Measurements from ENCODE around the gene AZIN2. TPM values are rescaled to one million over a fixed set of nuclear protein-coding genes. Genes with fewer than 3 reads are reported as not detected.

Gene AZIN2
- total and polyA plus RNA-seq, 9 of the 15 experiments (the other 6 are each of a cell fraction or from before 2014, with no cell fraction given), result 0.06 to 0.91 (median 0.42) TPM; not detected in 2

DNA sequence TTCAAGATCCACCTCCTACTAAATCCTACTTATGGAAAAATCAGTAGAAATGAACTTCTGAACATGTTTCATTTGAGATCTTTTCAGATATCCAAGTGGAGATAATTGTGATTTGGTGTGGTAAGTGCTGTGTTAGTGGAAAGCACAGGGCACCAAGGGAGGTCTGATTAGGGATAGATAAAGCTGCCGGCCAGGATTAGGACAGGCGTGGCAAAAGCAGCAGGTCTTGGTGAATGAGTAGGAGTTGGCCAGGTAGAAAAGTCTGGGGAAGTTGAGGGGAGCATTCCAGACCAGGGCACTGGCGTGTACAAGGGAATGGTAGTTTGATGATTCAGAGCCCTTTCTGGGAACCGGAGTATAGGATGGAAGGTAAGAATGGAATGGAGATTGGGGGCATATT, 47.8 kb downstream of the AZIN2 start:
- Histone ChIP-seq H3K4me3 (no peak overlapping the region), H3K4me1 (replicated peaks in 1 of 2; ENCODE audit: control insufficient read depth in 2 of 2, insufficient read depth in 2 of 2, low read length in 2 of 2) (peaks cover 0 to 4% of the 10 kb centered on the region in 2 experiments; a peak in 2 of 5 replicates), H3K79me2 (ENCODE audit: control insufficient read depth, insufficient read depth, low read length) (no peaks in the 10 kb centered on the region), H3K36me3 (ENCODE audit: control insufficient read depth, insufficient read depth, low read length) (no peaks in the 10 kb centered on the region), H3K9ac (ENCODE audit: insufficient read depth in 1 of 2, low read depth in 2 of 2, low read length in 2 of 2) (no peak overlapping the region), H2AFZ (ENCODE audit: low read depth, low read length) (no peak overlapping the region), H3K27ac (ENCODE audit: extremely low read depth, low read depth, low read length) (no peak overlapping the region), H3K9me3 (replicated peaks; ENCODE audit: control insufficient read depth, insufficient read depth, low read depth, low read length) (peaks cover 2% of the 10 kb centered on the region; the same call in 1 of the 2 replicates), H4K20me1 (replicated peaks; ENCODE audit: control insufficient read depth, insufficient read depth, low read length) (no peaks in the 10 kb centered on the region), H3K4me2 (ENCODE audit: insufficient read depth, low read length) (no peak overlapping the region), H3K27me3 (ENCODE audit: control insufficient read depth in 2 of 2, insufficient read depth in 2 of 2, low read length in 2 of 2) (peaks cover 3 to 16% of the 10 kb centered on the region in 2 experiments; a peak in 4 of 5 replicates), H3K9me1 (ENCODE audit: control insufficient read depth, insufficient read depth, low read length) (no peaks in the 10 kb centered on the region)
- no peak for DNase-seq (ENCODE audit: extremely low read depth in 1 of 4, low spot score in 3 of 4)
- no TSS peak for BruUV-seq (replicated peaks)
- POLR2A ChIA-PET, result interaction anchor here (1.0 kb wide), 1 partner anchor 10 kb away, joined by 3 read pairs; no protein-coding TSS in a partner anchor
- WGBS (ENCODE audit: insufficient coverage, low coverage, missing lambda C conversion rate), result 6% methylated on average over 4 of the region's 4 CpGs
- CTCF ChIA-PET (ENCODE audit: low intra/inter-chr PET ratio), result no interaction called here
- in situ Hi-C loops (cut with MboI), result no loop called here
- FAIRE-seq, result no peak
- intact Hi-C loops (cut with micrococcal nuclease), result no loop called here
- ATAC-seq, result no peak
- no peak for TF ChIP-seq HDGF (IDR thresholded peaks at IDR 0.05)
- TF ChIP-seq, protein P1, sequence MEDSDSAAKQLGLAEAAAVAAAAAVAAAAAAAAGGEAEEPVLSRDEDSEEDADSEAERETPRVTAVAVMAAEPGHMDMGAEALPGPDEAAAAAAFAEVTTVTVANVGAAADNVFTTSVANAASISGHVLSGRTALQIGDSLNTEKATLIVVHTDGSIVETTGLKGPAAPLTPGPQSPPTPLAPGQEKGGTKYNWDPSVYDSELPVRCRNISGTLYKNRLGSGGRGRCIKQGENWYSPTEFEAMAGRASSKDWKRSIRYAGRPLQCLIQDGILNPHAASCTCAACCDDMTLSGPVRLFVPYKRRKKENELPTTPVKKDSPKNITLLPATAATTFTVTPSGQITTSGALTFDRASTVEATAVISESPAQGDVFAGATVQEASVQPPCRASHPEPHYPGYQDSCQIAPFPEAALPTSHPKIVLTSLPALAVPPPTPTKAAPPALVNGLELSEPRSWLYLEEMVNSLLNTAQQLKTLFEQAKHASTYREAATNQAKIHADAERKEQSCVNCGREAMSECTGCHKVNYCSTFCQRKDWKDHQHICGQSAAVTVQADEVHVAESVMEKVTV (CRISPR knock-in tag; IDR thresholded peaks at IDR 0.05), result no peak
- no peak for TF ChIP-seq GATAD2A (IDR thresholded peaks at IDR 0.05)
- TF ChIP-seq RCOR1 (IDR thresholded peaks at IDR 0.05; ENCODE audit: borderline replicate concordance in 1 of 2, low read depth in 2 of 2, low read length in 2 of 2), result no peak
- no peak for TF ChIP-seq ILK (tag; IDR thresholded peaks at IDR 0.05; ENCODE audit: borderline replicate concordance, low read depth)
- no peak for TF ChIP-seq ZNF398 (CRISPR knock-in tag; IDR thresholded peaks at IDR 0.05)
- no peak for TF ChIP-seq NR1H2 (CRISPR knock-in tag; IDR thresholded peaks at IDR 0.05)
- TF ChIP-seq, protein P2, sequence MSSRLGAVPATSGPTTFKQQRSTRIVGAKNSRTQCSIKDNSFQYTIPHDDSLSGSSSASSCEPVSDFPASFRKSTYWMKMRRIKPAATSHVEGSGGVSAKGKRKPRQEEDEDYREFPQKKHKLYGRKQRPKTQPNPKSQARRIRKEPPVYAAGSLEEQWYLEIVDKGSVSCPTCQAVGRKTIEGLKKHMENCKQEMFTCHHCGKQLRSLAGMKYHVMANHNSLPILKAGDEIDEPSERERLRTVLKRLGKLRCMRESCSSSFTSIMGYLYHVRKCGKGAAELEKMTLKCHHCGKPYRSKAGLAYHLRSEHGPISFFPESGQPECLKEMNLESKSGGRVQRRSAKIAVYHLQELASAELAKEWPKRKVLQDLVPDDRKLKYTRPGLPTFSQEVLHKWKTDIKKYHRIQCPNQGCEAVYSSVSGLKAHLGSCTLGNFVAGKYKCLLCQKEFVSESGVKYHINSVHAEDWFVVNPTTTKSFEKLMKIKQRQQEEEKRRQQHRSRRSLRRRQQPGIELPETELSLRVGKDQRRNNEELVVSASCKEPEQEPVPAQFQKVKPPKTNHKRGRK (tag; IDR thresholded peaks at IDR 0.05), result no peak
- no peak for TF ChIP-seq MBD2 (IDR thresholded peaks at IDR 0.05; ENCODE audit: borderline replicate concordance, low read depth)
- TF ChIP-seq ZNF224 (CRISPR knock-in tag; IDR thresholded peaks at IDR 0.05), result no peak
- no peak for TF ChIP-seq POLR2B (IDR thresholded peaks at IDR 0.05; ENCODE audit: low read depth, partially characterized antibody)
- no peak for TF ChIP-seq ZNF717 (CRISPR knock-in tag; IDR thresholded peaks at IDR 0.05)
- TF ChIP-seq ZKSCAN8 (CRISPR knock-in tag; IDR thresholded peaks at IDR 0.05), result no peak
- no peak for TF ChIP-seq ASH1L (IDR thresholded peaks at IDR 0.05; ENCODE audit: borderline replicate concordance, low read depth, partially characterized antibody)
- no peak for TF ChIP-seq ZBTB8A (IDR thresholded peaks at IDR 0.05; ENCODE audit: partially characterized antibody)
- TF ChIP-seq, protein P3, sequence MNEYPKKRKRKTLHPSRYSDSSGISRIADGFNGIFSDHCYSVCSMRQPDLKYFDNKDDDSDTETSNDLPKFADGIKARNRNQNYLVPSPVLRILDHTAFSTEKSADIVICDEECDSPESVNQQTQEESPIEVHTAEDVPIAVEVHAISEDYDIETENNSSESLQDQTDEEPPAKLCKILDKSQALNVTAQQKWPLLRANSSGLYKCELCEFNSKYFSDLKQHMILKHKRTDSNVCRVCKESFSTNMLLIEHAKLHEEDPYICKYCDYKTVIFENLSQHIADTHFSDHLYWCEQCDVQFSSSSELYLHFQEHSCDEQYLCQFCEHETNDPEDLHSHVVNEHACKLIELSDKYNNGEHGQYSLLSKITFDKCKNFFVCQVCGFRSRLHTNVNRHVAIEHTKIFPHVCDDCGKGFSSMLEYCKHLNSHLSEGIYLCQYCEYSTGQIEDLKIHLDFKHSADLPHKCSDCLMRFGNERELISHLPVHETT (CRISPR knock-in tag; conservative IDR thresholded peaks at IDR 0.05 in 1 of 2, IDR thresholded peaks at IDR 0.05 in 1 of 2), result no peak
- no peak for TF ChIP-seq SRF (CRISPR knock-in tag; IDR thresholded peaks at IDR 0.05)

All from K562 (cell line).